Esophagus muscularis mucosa (tissue), 3 donors: ENCODE data around the gene LAMB1.

Source experiments
- EP300 ChIP-seq: sonication (generic); formaldehyde crosslinking; IDR thresholded peaks from one replicate; pipeline ENCODE4 v1.6.1; 2017; ENCODE audit warnings: antibody characterized with exemption
- TF ChIP-seq, protein P1 (sequence below), 3 experiments: fragments of 200-600 bp in 2 of 3; fragments of 450-650 bp in 1 of 3; sonication (generic) in 2 of 3; IDR thresholded peaks; one replicate each; pipeline ENCODE4 v1.5.1; 2017 to 2019; ENCODE audit warnings: antibody characterized with exemption in 3 of 3, mild to moderate bottlenecking in 2 of 3, moderate library complexity in 1 of 3

DNA sequence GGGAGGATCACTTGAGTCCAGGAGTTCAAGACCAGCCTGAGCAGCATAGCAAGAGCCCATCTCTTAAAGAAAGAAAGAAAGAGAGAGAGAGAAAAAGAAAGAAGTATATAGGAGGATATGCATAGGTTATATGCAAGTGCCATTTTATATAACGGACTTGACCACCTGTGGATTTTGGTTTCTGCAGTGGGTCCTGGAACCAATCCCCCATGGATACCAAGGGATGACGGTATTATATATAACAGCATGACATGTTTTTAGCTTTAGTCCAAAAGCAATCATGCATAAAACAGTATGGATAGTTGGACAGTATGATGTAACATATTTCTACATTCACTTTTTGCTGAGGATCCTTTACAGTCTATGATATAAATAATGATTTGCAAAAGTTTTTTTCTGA, 66.6 kb downstream of the LAMB1 start:
- TF ChIP-seq, protein P1, sequence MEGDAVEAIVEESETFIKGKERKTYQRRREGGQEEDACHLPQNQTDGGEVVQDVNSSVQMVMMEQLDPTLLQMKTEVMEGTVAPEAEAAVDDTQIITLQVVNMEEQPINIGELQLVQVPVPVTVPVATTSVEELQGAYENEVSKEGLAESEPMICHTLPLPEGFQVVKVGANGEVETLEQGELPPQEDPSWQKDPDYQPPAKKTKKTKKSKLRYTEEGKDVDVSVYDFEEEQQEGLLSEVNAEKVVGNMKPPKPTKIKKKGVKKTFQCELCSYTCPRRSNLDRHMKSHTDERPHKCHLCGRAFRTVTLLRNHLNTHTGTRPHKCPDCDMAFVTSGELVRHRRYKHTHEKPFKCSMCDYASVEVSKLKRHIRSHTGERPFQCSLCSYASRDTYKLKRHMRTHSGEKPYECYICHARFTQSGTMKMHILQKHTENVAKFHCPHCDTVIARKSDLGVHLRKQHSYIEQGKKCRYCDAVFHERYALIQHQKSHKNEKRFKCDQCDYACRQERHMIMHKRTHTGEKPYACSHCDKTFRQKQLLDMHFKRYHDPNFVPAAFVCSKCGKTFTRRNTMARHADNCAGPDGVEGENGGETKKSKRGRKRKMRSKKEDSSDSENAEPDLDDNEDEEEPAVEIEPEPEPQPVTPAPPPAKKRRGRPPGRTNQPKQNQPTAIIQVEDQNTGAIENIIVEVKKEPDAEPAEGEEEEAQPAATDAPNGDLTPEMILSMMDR (IDR thresholded peaks at IDR 0.05): no peak
- TF ChIP-seq EP300: no peak
